Measurements from ENCODE around the gene SEC23B. TPM values are rescaled to one million over a fixed set of nuclear protein-coding genes. Genes with fewer than 3 reads are reported as not detected.

SEC23B gene
- total and polyA plus RNA-seq, 2 of the 13 experiments (the other 11 are each of a cell fraction or from before 2014, with no cell fraction given): 114 to 120 TPM

- TF ChIP-seq ARNT (IDR thresholded peaks at IDR 0.05): no peak
- TF ChIP-seq HNF1A (IDR thresholded peaks at IDR 0.05; ENCODE audit: low read depth): peak; percentile 47; the same call in 1 of the 2 replicates
- no peak for TF ChIP-seq HNF1A (CRISPR knock-in tag; IDR thresholded peaks at IDR 0.05; ENCODE audit: borderline replicate concordance)
- no peak for TF ChIP-seq ZNF552 (CRISPR knock-in tag; IDR thresholded peaks at IDR 0.05; ENCODE audit: borderline replicate concordance)
- WGBS (ENCODE audit: low lambda C conversion rate): 20% methylated on average over 6 of the region's 6 CpGs
- H3K4me3 ChIP-seq (replicated peaks in 1 of 3; ENCODE audit: insufficient read depth in 1 of 3, low read depth in 2 of 3, low read length in 3 of 3): peak overlapping the region; percentile 79 to 91 (median 83); a peak in 5 of 6 replicates
- FAIRE-seq: peak; percentile 30
- H3K36me3 ChIP-seq (replicated peaks in 1 of 2; ENCODE audit: control insufficient read depth in 1 of 2, insufficient read depth in 2 of 2, low read length in 2 of 2): peaks cover 9 to 11% of the 10 kb centered on the region in 2 experiments; a peak in 4 of 5 replicates
- no peaks in the 10 kb centered on the region for H3K9me3 ChIP-seq (ENCODE audit: low read length)
- peaks cover 27% of the 10 kb centered on the region for H3K4me1 ChIP-seq (ENCODE audit: insufficient read depth, low read length)
- ATAC-seq: no peak
- no peaks in the 10 kb centered on the region; a peak in 1 of 5 replicates for H3K27me3 ChIP-seq (ENCODE audit: control insufficient read depth in 1 of 2, insufficient read depth in 2 of 2, low read length in 2 of 2)
- in situ Hi-C loops (cut with HindIII; ENCODE audit: extremely low pct_ligation_motif_present, low pct_unique_long_range_greater_than_20kb) (no loop called here), intact Hi-C loops (cut with micrococcal nuclease; ENCODE audit: unreplicated experiment) (loop anchor here (1.0 to 10.0 kb wide), 3 partner anchors 49 to 141 kb away; partner anchors contain the start of gene DTD1)
- peak overlapping the region; percentile 68 for H2AFZ ChIP-seq (ENCODE audit: low read length)
- CTCF ChIA-PET (ENCODE audit: low intra/inter-chr PET ratio, low total read pairs): no interaction called here
- peak overlapping the region; percentile 85 for H3K4me2 ChIP-seq (ENCODE audit: low read depth, low read length)
- peak overlapping the region; percentile 88; the same call in 1 of the 2 replicates for H3K9ac ChIP-seq (ENCODE audit: insufficient read depth, low read depth, low read length)
- H3K79me2 ChIP-seq (ENCODE audit: insufficient read depth, low read length): peaks cover 27% of the 10 kb centered on the region
- POLR2A ChIA-PET: interaction anchor here (0.7 to 3.2 kb wide), 5 partner anchors 31 to 178 kb away, joined by 3 to 78 read pairs (median 16); partner anchors contain the start of genes RBBP9 and SEC23B
- DNase-seq (ENCODE audit: low spot score): no peak
- no TSS peak for BruUV-seq (replicated peaks)
- H3K27ac ChIP-seq (ENCODE audit: extremely low read length, insufficient read depth, low read length): no peak overlapping the region
- H4K20me1 ChIP-seq (ENCODE audit: insufficient read depth, low read length): no peaks in the 10 kb centered on the region
Observed at GRCh38 chr20:18465536-18466200, 42.1 kb upstream of the SEC23B start.
